ENCODE results near the gene C14orf119.
A peak's percentile ranks its signal among the peaks of the same experiment; 100 is the strongest.

The C14orf119 gene

DNA sequence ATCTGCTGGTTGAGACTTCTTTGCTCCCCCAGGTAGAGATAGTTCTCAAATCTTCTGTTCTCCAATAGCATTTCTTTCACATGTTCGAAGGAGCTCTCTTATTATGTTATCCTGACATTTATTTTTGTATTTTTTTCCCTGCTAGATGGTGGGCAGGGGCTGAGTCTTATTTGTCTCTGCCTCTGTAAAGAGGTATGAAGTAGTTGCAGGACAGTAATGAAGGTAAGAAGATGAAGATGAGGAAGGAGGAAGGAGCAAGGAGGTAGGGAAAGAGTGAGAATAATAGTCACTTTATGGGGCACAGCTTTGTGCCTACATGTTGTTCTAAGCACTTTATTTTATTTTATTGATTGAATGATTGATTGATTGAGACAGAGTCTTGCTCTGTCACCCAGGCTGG lies 14.5 kb downstream of the C14orf119 start:
- DNase-seq (ENCODE audit: low read depth) = no peak

DNA sequence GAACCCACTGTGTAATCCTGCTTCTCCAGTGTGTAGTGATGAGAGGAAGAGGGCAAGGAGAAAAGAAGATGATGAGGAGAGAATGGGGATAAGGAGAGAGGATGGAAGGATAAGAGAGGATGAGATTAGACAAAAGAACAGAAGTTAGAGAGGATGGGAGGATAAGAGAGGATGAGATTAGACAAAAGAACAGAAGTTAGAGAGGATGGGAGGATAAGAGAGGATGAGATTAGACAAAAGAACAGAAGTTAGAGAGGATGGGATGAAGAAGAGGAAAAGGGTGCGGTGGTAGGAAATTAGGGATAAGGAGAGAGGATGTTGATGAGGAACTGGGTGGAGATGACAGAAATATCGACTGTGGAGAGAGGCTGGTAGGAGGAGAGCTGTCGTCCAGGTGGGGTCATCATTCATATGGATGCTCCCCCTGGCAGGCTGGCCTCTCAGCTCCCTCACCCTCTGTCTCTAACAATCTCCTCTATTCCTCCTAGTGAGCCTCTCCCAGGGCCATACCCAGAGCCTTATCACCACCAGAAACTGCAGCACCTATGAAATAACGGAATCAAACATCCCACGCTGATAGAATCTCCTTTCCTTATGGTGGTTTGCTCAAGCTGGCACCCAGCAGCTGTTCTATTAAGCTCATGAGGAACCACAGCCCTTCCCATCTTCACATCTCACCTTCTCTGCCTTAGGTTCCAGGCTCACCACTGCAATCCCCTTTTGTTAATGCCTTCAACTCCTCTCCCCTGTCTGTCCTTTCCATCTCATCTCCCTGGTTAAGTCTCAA lies 15.5 kb downstream of the C14orf119 start:
- DNase-seq (ENCODE audit: low read depth) = no peak

DNA sequence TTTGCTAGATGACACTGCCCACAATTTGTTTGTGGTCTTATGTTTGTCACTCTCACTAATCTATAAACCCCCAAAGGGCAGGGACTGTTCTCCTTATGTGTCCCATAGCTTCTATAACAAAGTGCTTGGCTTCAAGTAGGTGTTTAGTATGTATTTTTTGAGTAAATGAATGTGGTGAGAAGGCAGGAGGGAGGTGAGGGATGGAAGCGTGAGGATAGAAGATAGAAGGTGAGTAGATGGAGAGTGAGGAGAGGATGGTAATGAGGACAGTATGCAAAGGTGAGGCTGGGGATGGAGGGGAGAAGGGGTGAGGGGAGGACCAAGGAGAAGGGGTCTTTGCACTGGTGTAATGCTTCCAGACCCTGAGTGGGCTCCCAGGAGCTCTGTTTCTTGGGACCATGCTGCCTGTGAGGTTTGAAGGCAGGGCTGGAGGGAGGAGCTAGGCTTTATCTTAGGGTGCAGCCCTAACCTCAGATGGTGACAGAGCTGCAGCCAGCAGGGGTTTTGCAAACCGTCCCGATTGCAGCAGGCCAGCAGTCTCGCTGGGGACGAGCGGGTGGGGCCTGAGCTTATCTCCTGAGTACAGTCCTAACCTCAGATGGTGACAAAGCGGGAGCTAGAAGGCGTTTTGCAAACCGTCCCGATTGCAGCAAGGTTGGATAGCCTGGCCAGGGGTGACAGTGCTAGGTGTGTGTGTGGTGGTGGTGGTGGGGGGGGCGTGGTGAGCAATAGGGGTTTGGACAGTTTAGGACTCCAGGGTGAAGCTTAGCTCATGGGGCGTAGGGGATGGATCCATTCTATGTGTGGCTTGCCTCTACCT lies 17.3 kb downstream of the C14orf119 start:
- DNase-seq (ENCODE audit: low read depth) = no peak

DNA sequence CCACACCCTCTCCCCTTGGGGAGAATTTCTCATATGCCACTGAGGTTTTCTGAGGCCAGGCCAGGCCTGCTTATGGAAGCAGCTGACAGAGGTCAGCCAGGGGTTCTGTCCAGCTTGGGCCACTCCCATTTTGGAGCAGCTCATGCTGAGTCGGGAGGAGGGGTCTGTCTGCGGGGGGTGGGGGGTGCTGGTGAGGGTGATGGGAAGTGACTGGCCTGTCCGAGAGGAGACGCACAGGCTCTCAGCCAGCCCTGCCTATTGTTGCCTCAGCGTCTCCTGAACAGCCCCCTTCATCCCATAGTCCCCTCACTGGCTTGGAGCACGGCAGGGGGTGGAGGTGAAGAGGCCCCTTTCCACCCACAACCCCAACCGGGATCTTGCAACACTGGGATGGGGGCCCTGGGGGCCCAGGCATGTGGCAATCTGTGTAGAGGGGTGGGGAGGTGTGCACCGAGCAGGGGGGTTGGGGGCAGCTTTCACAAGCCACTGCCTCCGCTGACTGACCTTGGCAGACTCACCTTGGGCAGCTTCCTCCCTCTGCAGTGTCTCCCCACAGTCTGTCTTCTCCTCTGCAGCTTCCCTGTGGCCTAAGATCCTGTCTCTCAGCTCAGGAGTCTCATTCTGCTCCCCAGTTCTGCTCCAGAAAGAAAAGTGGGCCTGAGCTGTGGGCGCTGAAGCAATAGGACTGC lies 18.3 kb downstream of the C14orf119 start:
- DNase-seq (ENCODE audit: low read depth) = no peak

DNA sequence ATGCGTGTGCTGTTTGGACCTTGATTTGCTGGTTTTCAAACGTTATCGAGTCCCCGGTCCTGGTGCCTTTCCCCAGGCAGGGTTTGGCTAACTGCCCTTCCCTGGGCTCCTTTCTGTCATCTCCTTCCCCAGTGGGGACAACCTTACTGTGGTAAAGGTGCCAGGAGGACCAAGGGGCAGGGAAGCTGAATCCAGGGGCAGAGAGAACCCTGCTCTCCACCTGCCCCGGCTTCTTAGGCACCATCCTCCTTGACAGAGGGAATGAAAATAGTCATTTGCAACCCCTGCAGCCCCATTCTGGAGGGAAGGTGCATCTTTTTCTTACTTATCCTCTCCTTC lies 18.8 kb downstream of the C14orf119 start:
- no peak for DNase-seq (ENCODE audit: low read depth)

DNA sequence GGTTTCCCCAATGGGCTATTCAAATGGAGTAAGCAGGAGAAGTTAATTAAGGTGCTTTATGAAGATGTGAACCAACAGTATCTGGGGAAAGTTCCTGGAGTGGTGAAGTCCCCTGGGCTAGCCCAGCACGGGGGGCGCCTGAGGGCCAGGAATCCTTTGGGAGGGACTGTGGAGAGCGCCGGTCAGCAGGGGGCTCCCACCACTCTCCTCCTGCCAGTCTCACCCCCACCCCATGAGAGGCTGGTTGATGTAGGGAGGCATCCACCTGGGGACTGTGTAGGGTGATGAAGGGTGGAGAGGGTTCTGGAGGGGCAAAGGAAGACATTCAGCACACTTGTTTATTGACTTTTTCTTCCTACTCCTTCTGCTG lies 19.3 kb downstream of the C14orf119 start:
- no peak for DNase-seq (ENCODE audit: low read depth)

DNA sequence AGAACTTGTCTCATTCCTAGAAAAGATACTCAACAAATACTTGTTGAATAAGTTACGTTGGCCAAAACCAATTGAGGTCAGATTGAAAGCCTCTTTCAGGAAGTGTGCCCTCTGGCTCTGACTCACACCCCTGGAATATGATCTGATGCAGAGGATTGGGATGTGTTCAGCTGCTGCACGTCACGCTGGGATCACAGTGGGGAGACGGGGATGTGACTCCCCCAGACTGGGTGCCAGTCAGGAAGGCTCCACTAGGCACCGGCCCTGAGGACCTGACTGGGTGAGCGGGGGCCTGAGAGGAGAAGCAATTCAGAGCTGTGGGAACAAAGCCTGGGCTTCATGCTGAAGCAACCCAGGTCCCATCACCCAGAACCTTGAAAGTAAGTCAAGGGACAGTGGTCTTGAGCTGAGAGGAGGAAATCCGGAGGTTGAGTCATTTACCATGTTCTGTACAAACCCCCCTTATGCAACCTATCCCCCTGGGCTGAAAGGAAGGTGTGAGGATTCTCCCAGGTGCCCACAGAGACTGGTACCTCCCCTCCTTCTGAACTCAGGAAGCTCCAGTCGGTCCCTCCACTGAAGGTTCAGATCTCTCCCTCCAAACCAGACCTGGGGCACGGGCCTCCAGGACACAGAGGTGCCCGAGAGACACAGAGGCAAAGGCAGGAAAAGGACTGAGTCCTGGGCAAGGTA lies 19.9 kb downstream of the C14orf119 start:
- peak; percentile 90 for DNase-seq (ENCODE audit: low read depth)

DNA sequence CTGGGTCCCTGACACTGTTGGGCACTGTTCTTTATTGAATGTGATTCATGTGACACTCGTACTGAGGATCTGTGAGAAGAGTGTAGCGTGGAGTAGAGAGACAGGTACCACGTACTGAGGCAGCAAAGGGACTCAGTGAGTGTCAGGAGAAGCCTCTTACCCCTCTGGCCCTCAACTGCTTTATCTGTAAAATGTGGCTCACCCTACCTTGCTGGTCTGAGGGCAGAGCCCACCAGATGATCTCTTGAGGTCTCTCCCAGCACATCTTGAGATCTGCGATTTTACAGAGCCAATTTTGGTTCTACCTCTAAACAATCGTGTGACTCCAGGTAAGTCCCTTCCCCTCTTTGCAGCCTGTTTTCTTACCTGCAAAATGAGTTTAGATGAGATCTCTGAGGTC lies 20.6 kb downstream of the C14orf119 start:
- no peak for DNase-seq (ENCODE audit: low read depth)

DNA sequence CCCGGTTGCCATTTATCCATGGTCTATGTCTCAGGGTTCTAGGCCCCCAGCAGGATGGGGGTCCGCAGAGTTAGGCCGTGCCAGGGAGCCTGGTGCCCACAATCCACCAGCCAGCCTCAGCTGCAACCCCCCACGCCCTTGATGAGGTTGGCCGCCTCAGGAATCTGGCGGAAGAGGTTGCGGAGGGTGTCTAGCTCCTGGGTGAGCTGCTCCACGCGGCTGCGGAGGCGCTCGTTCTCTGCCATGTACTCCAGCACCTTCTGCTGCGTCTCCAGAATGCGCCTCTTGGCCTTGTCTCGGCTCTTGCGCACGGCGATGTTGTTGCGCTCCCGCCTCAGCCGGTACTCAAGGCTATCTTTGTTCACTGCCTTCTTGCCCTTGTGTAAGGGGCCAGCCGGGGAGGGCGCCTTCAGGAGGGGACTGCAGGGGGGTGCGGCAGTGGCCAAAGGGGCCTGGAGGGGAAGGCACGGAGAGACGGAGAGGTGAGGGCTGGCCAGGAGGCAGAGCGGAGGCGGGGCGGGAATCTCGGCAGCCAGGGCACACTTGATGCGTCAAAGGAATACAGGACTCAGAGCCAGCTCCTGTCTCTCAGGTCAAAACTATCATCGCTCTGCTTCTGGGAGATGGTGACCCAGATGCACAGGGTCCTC lies 22.2 kb downstream of the C14orf119 start:
- no peak for DNase-seq (ENCODE audit: low read depth)

DNA sequence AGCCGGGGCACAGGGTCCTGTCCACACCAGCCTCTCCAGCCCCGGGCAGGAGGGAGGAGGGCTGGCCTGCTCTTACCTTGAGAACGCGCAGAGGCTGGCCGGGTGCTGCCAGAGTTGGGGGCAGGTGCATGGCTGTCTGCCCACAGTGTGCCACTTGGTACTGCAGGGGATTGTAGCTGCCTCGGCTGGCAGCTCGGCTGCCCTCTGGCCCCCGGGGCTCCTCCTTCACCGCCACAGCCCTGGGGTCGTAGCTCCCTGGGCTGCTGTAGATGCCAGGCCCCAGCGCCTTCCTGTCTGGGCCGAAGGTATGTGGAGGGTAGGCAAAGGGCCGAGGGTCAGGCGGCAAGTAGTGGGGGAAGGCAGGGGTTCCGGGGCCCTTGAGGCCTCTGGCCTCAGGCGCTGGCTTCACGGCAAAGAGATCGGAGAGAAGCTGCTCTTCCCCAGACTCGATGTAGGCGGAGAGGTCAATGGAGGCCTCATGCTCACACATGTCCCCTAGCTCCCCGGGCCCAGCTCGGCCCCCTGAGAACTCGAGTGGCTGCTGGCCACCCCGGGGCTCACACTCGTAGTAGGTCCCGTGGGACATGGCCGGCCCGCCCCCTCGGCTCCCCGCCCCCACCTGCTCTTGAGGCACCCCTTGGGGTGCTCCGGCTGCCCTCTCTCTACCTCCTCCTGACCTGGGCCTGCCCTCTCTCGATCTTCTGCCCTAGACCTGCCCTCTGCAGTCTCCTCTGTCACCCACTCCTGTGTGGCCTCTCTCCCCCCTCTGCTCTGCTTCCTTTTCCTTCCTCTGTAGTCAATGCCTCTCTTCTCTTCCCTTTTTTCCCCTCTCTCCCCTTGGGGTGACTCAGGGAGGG lies 23.4 kb downstream of the C14orf119 start, which contains the start of gene CEBPE:
Gene CEBPE, minus strand, starts transcription at position 750 of the 857 bp plus-strand sequence. Its CDS starts 164 bp downstream, at position 586.
- no peak for DNase-seq (ENCODE audit: low read depth)

DNA sequence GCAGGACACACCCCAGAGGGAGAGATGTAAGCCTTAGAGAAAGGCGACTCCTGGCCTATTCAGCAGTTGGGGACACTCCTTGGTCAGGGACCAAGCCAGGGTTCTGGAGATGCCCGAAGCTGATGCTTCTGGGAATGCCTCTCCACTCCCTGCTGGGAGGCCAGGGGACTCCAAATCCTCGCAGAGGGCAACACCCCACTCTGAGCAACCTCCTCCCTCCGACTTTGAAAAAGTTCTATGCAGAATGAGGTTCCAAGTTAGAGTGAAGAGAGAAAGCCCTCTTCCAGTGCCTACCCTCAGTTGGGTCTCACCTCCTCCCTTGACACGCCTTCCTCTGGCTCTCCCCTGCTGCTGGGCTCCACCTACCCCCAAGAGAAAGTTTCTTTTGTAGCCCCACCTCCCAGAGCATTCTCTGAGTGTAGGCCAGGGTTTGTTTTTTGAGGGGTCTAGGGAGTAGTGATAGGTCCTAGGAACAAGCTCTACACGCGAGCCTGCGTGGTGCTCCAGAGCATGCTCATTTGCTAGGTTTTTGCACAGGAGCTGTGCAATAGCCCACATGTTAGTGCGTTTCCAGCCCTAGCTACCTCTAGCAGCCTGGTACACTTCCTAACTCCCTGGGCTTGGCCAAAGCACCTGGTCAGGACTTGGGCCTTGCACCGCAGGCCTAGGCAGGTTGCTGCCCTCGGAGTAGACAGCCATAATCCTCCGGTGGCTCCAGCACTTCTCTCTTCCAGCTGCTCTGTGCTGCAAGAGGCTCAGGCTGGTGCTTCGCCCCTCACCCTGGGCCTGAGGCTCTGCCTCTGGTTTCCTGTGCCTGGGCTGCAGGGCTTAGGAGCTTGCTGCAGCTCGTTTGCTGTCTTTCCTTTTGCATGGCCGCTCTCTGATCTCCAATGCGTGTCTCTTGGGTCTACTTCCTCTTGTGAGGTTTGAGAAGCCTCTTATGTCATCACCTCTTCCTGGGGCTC lies 24.3 kb downstream of the C14orf119 start:
- DNase-seq (ENCODE audit: low read depth) = no peak

DNA sequence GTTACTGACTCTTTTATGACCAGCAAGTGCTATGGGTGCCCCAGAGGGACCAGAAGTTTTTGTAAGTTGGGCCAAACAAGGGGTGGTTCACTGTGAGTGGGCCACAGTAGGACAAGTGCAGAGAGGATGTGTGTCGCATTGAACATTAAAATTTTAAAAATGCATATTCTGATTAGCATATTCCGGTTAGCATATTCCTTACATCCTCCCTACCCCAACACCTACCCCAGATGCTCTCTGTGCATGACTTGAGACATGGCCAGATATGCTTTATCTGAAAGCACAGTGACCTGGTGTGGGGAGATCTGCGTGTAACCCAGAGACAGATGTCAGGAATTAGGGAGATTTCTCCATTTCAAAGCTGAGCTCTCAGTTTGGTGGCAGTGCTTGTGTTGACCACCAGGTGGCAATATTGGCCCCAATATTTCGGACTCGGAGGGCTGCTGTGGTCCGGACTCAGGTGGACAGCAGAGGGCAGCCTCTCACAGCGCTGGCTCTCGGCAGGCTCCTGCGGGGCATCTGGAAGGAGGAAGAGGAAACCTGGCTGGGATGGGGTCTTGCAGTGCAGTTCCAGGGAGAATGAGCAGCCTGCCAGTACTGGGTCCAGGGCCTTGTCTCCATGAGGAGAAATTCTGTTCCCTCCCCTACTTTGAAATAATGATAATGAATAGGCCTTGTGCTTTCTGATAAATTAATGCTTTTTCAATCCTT lies 25.4 kb downstream of the C14orf119 start:
- DNase-seq (ENCODE audit: low read depth) = no peak

DNA sequence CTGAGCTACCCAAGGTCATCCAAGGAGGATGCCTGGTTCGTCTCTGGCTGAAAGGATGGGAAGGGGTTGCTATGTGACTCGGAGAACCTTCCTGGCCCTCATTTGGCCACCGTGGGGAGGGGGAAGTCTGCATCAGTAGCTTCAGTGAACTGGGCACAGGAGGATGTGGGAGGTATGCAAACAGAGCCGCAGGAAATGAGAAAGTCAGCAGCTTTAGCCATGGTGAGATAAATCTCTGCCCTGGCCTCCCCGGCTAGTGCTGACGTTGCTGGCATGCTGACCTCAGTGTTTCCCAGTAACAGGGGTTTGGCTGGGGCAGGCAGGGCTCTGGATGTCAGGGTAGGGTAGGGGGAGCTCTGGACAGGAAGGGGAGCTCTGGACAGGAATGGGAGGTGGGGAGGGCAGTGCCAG lies 26.1 kb downstream of the C14orf119 start:
- DNase-seq (ENCODE audit: low read depth) = no peak

DNA sequence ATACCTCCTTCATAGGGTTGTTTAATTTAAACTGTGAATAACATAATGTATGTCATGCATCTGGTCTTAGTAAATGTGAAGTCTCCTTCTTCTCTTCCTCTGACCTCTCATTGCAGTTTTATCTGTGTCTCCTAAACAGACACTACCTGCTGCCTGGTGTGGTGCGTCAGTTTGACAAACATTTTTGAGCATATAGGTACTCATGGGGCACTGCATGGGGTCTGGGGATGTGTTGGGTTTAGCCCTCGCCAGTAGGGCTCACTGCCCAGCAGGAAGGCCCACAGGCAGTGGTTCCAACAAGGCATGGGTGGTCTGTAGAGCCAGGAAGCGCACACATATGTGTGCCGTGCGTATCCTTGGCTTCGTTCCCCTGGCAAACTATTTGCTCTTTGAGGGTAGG lies 26.8 kb downstream of the C14orf119 start:
- no peak for DNase-seq (ENCODE audit: low read depth)

DNA sequence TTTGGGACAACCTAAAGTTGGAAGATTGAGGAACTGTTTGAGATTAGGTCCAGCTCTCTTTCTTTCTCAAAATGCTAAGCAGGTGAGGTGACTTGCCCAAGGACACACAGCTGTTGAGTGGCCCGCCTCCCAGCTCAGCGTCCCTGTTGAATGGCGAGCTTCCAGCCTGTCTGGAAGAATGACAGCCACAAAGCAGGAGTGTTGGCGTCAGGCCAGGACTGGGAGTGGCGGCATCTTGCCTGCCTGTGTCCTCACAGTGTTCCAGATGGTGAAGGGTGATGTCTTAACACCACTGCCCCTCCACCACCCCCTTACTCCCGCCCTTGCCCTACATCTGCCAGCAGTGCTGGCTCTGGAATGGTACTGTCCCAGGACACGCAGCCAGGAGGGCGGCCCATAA lies 28.1 kb downstream of the C14orf119 start:
- no peak for DNase-seq (ENCODE audit: low read depth)

DNA sequence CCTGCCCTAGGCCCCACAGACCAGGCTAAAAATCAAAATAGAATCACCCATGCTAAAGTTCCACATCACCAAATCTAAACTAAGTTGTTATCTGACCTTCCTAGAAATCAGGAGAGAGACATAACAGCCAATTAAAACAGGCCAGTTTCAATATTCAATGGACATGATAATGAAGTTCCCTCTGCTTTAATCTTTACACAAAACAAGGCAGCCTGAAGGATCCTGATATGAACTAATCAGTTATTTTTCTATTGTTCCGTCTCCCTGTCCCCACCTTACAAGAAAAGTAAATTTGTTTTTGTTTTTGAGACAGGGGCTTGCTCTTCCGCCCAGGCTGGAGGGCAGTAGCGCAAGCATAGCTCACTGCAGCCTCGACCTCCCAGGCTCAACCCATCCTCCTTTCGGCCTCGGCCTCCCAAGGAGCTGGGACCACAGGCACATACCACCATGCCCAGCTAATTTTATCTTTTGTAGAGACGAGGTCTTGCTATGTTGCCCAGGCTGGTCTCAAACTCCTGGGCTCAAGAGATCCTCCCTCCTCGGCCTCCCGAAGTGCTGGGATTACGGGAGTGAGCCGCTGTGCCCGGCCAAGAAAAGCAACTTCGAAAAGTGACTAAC lies 29.1 kb downstream of the C14orf119 start:
- DNase-seq (ENCODE audit: low read depth) = no peak

DNA sequence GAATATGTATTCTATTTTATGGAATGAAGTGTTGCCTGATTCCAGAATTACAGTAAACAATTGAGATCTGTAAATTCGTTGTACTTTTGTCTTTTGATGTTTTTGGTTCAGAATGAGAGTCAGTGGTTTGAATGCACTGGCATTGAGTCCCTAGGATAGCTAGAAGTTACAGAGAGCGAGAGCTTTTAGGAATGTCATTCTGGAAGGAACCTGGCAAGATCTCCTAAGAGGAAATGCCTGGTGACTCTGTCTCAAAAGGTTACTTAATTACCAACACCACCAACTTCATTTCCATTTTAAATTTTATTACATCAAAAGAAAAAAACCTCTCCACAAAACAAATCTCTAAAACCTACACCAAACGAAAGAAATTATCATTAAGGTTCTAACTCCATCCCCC lies 29.7 kb downstream of the C14orf119 start:
- no peak for DNase-seq (ENCODE audit: low read depth)

DNA sequence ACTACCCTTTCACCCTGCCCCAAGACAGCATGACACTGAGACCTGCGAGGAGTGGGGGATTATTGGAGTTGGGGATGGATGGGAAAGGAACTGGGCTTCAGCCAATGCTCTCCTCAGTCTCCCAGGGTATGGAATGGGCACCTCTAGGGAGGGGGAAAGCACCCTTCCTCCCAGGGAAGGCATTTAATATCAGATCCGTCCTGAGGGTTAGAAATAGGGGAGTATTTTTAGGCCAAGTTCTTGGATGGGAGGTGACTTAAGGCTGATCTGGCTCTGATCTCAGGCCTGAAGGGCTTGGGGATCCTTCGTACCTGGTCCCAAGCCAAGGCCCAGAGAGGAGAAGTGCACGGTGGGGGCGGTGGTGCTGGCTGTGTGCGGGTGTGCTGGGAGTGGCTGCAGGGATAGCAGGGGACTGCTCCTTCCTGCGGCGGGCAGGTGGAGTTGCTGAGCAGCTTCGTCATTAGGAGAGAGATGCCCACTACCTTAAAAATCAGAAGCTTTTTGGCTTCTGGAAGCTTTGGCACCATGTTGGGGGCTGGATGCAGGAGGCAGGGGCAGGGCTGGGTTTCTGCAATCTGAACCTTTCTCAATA lies 30.7 kb downstream of the C14orf119 start:
- DNase-seq (ENCODE audit: low read depth) = no peak
